ENCODE results near the gene LIN7A.

Gene LIN7A

DNA sequence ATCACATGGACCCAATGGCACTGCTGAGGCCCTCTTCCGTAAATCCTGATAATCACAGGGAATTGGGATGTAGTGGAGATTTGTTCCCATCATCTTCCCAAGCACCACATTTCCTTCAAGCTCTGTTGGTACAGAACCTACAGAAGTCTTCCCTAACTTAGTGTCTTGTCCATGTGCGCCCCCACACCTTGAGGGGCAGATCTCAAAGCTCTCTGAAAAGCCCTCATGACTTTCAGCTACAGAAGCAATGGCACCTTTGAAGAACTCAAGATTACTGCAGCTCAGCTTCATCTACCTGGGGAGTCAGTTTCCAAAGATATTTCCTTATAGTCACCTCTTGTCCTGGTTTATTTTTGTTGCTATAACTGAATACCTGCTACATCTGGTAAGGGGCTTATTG lies 166.8 kb downstream of the LIN7A start:
- Histone ChIP-seq H2AK5ac (ENCODE audit: low read length) (no peak overlapping the region), H4K91ac (ENCODE audit: low read depth, low read length) (no peak overlapping the region), H3K4me3 (ENCODE audit: low read depth, low read length) (no peak overlapping the region), H3K79me2 (ENCODE audit: control insufficient read depth, insufficient read depth, low read length, poor library complexity) (no peaks in the 10 kb centered on the region), H3K18ac (ENCODE audit: low read length) (no peak overlapping the region), H3K4me2 (ENCODE audit: low read length) (no peak overlapping the region), H3K27me3 (ENCODE audit: insufficient read depth, low read length) (no peaks in the 10 kb centered on the region), H3K27ac (ENCODE audit: low read depth, low read length) (no peak overlapping the region), H2BK12ac (ENCODE audit: low read length) (no peak overlapping the region), H3K4me1 (ENCODE audit: control insufficient read depth in 1 of 2, insufficient read depth in 2 of 2, low read length in 2 of 2) (no peaks in the 10 kb centered on the region), H3K14ac (ENCODE audit: low read length) (no peak overlapping the region), H3K23ac (ENCODE audit: low read length) (no peak overlapping the region), H4K12ac (ENCODE audit: low read depth, low read length) (no peak overlapping the region), H3K4ac (ENCODE audit: low read depth, low read length) (no peak overlapping the region), H2BK120ac (ENCODE audit: insufficient read depth, low read length, poor library complexity) (no peak overlapping the region), H3K9ac (ENCODE audit: low read length) (no peak overlapping the region), H3K36me3 (ENCODE audit: control insufficient read depth in 1 of 2, insufficient read depth in 2 of 2, low read length in 2 of 2) (no peaks in the 10 kb centered on the region), H2BK5ac (ENCODE audit: low read depth, low read length, poor library complexity) (no peak overlapping the region), H4K8ac (ENCODE audit: low read depth, low read length) (no peak overlapping the region), H3K9me3 (ENCODE audit: insufficient read depth, low read depth, low read length) (no peaks in the 10 kb centered on the region), H2AFZ (ENCODE audit: insufficient read depth, low read length, poor library complexity) (no peak overlapping the region), H3K79me1 (ENCODE audit: low read length) (no peaks in the 10 kb centered on the region)
- no peak for DNase-seq
- WGBS (ENCODE audit: extremely low coverage, insufficient coverage, insufficient read length): no CpG with 5 or more reads among the region's 2 CpGs

DNA sequence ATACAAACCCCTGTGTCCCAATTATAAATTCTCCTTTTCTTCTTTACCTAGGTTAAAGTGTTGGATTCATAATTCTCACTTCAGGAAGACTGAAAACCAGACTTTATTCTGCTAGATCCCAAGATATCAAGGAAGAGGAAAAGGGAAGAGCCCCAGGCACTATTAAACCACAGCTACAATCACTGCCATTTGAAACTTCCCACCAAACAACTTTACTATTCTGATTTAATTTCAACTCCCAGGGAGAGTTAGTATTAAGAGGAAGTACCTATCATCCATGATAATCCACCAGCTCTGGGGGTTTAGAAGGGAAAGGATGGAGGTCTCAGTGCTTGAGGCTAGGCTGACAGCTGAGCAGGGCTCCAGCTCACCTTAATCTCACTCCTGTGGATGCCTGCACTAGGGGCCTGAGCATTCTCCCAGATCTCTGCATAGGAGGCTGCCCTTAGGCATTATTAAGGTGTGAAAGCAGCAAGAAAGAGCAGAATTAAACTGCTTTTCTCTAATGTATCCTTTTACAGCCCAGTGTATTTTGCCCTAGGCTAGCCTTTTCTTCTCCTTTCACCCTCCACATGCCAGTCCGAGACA lies 168.1 kb downstream of the LIN7A start:
- no peak overlapping the region for H3K4me2 ChIP-seq (ENCODE audit: low read length)
- no peak overlapping the region for H2BK12ac ChIP-seq (ENCODE audit: low read length)
- H2AFZ ChIP-seq (ENCODE audit: insufficient read depth, low read length, poor library complexity): no peak overlapping the region
- no peak overlapping the region for H3K23ac ChIP-seq (ENCODE audit: low read length)
- no peaks in the 10 kb centered on the region for H3K36me3 ChIP-seq (ENCODE audit: control insufficient read depth in 1 of 2, insufficient read depth in 2 of 2, low read length in 2 of 2)
- no peak overlapping the region for H3K18ac ChIP-seq (ENCODE audit: low read length)
- H3K9ac ChIP-seq (ENCODE audit: low read length): no peak overlapping the region
- H3K79me2 ChIP-seq (ENCODE audit: control insufficient read depth, insufficient read depth, low read length, poor library complexity): no peaks in the 10 kb centered on the region
- H3K79me1 ChIP-seq (ENCODE audit: low read length): no peaks in the 10 kb centered on the region
- no peaks in the 10 kb centered on the region for H3K9me3 ChIP-seq (ENCODE audit: insufficient read depth, low read depth, low read length)
- H3K27ac ChIP-seq (ENCODE audit: low read depth, low read length): no peak overlapping the region
- H3K4me3 ChIP-seq (ENCODE audit: low read depth, low read length): no peak overlapping the region
- H4K12ac ChIP-seq (ENCODE audit: low read depth, low read length): no peak overlapping the region
- H4K8ac ChIP-seq (ENCODE audit: low read depth, low read length): no peak overlapping the region
- no peaks in the 10 kb centered on the region for H3K27me3 ChIP-seq (ENCODE audit: insufficient read depth, low read length)
- H4K91ac ChIP-seq (ENCODE audit: low read depth, low read length): no peak overlapping the region
- H3K14ac ChIP-seq (ENCODE audit: low read length): no peak overlapping the region
- H2BK120ac ChIP-seq (ENCODE audit: insufficient read depth, low read length, poor library complexity): no peak overlapping the region
- no peak overlapping the region for H3K4ac ChIP-seq (ENCODE audit: low read depth, low read length)
- no peak overlapping the region for H2AK5ac ChIP-seq (ENCODE audit: low read length)
- H3K4me1 ChIP-seq (ENCODE audit: control insufficient read depth in 1 of 2, insufficient read depth in 2 of 2, low read length in 2 of 2): no peaks in the 10 kb centered on the region
- no peak overlapping the region for H2BK5ac ChIP-seq (ENCODE audit: low read depth, low read length, poor library complexity)
- WGBS (ENCODE audit: extremely low coverage, insufficient coverage, insufficient read length): no CpG with 5 or more reads among the region's 1 CpG
- no peak for DNase-seq

GRCh38 chr12:80766897-80767296 lies 170.8 kb downstream of the LIN7A start:
- Histone ChIP-seq H3K9me3 (ENCODE audit: insufficient read depth, low read depth, low read length) (no peaks in the 10 kb centered on the region), H3K27me3 (ENCODE audit: insufficient read depth, low read length) (no peaks in the 10 kb centered on the region), H3K4me1 (ENCODE audit: control insufficient read depth in 1 of 2, insufficient read depth in 2 of 2, low read length in 2 of 2) (no peaks in the 10 kb centered on the region), H3K23ac (ENCODE audit: low read length) (no peak overlapping the region), H2BK12ac (ENCODE audit: low read length) (no peak overlapping the region), H3K18ac (ENCODE audit: low read length) (no peak overlapping the region), H2AFZ (ENCODE audit: insufficient read depth, low read length, poor library complexity) (no peak overlapping the region), H3K27ac (ENCODE audit: low read depth, low read length) (no peak overlapping the region), H4K12ac (ENCODE audit: low read depth, low read length) (no peak overlapping the region), H3K79me1 (ENCODE audit: low read length) (no peaks in the 10 kb centered on the region), H2BK120ac (ENCODE audit: insufficient read depth, low read length, poor library complexity) (no peak overlapping the region), H3K4me2 (ENCODE audit: low read length) (no peak overlapping the region), H3K4ac (ENCODE audit: low read depth, low read length) (no peak overlapping the region), H2BK5ac (ENCODE audit: low read depth, low read length, poor library complexity) (no peak overlapping the region), H3K9ac (ENCODE audit: low read length) (no peak overlapping the region), H4K91ac (ENCODE audit: low read depth, low read length) (no peak overlapping the region), H3K14ac (ENCODE audit: low read length) (no peak overlapping the region), H2AK5ac (ENCODE audit: low read length) (no peak overlapping the region), H3K79me2 (ENCODE audit: control insufficient read depth, insufficient read depth, low read length, poor library complexity) (no peaks in the 10 kb centered on the region), H3K4me3 (ENCODE audit: low read depth, low read length) (no peak overlapping the region), H3K36me3 (ENCODE audit: control insufficient read depth in 1 of 2, insufficient read depth in 2 of 2, low read length in 2 of 2) (no peaks in the 10 kb centered on the region), H4K8ac (ENCODE audit: low read depth, low read length) (no peak overlapping the region)
- no CpG with 5 or more reads among the region's 2 CpGs for WGBS (ENCODE audit: extremely low coverage, insufficient coverage, insufficient read length)
- DNase-seq: no peak

GRCh38 chr12:80766210-80766609 lies 171.5 kb downstream of the LIN7A start:
- Histone ChIP-seq H4K12ac (ENCODE audit: low read depth, low read length) (no peak overlapping the region), H2AK5ac (ENCODE audit: low read length) (no peak overlapping the region), H3K79me2 (ENCODE audit: control insufficient read depth, insufficient read depth, low read length, poor library complexity) (no peaks in the 10 kb centered on the region), H3K9ac (ENCODE audit: low read length) (no peak overlapping the region), H3K36me3 (ENCODE audit: control insufficient read depth in 1 of 2, insufficient read depth in 2 of 2, low read length in 2 of 2) (no peaks in the 10 kb centered on the region), H3K4ac (ENCODE audit: low read depth, low read length) (no peak overlapping the region), H3K23ac (ENCODE audit: low read length) (no peak overlapping the region), H2BK120ac (ENCODE audit: insufficient read depth, low read length, poor library complexity) (no peak overlapping the region), H4K91ac (ENCODE audit: low read depth, low read length) (no peak overlapping the region), H3K27me3 (ENCODE audit: insufficient read depth, low read length) (no peaks in the 10 kb centered on the region), H3K4me2 (ENCODE audit: low read length) (no peak overlapping the region), H3K9me3 (ENCODE audit: insufficient read depth, low read depth, low read length) (no peaks in the 10 kb centered on the region), H3K79me1 (ENCODE audit: low read length) (no peaks in the 10 kb centered on the region), H2BK5ac (ENCODE audit: low read depth, low read length, poor library complexity) (no peak overlapping the region), H3K14ac (ENCODE audit: low read length) (no peak overlapping the region), H2BK12ac (ENCODE audit: low read length) (no peak overlapping the region), H3K4me3 (ENCODE audit: low read depth, low read length) (no peak overlapping the region), H2AFZ (ENCODE audit: insufficient read depth, low read length, poor library complexity) (no peak overlapping the region), H3K4me1 (ENCODE audit: control insufficient read depth in 1 of 2, insufficient read depth in 2 of 2, low read length in 2 of 2) (no peaks in the 10 kb centered on the region), H4K8ac (ENCODE audit: low read depth, low read length) (no peak overlapping the region), H3K18ac (ENCODE audit: low read length) (no peak overlapping the region), H3K27ac (ENCODE audit: low read depth, low read length) (no peak overlapping the region)
- DNase-seq: no peak
- no CpG with 5 or more reads among the region's 1 CpG for WGBS (ENCODE audit: extremely low coverage, insufficient coverage, insufficient read length)
